ENCODE measurements around the gene PHACTR3.

DNA sequence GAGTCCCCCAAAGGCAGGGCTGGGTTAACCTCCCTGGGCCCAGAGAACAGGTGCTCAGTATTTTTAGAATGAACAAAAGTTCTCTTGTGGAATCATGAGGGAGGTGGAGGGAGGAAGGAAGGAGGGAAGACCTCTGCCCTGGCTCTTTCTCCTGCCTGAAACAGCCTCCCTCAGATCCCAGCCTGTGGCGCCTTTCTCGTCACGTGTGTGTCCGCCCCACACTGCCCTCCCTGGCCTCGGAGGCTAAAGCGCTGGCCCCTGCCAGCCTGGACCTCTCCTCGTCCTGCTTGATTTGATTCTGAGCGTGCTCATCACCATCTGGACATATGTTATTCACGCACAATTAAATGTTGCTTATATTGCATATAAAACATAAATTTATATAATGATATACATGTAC is 40.9 kb downstream of the PHACTR3 start:
- no peak for TF ChIP-seq POLR2A (IDR thresholded peaks at IDR 0.05)
- TF ChIP-seq, protein P1, sequence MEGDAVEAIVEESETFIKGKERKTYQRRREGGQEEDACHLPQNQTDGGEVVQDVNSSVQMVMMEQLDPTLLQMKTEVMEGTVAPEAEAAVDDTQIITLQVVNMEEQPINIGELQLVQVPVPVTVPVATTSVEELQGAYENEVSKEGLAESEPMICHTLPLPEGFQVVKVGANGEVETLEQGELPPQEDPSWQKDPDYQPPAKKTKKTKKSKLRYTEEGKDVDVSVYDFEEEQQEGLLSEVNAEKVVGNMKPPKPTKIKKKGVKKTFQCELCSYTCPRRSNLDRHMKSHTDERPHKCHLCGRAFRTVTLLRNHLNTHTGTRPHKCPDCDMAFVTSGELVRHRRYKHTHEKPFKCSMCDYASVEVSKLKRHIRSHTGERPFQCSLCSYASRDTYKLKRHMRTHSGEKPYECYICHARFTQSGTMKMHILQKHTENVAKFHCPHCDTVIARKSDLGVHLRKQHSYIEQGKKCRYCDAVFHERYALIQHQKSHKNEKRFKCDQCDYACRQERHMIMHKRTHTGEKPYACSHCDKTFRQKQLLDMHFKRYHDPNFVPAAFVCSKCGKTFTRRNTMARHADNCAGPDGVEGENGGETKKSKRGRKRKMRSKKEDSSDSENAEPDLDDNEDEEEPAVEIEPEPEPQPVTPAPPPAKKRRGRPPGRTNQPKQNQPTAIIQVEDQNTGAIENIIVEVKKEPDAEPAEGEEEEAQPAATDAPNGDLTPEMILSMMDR (IDR thresholded peaks at IDR 0.05), result no peak

Measured in lower leg skin (tissue), 3 donors.